GM15510 (cell line): ENCODE measurements around the gene FYN.

Source experiments
- POLR2A ChIP-seq: IDR thresholded peaks from 3 replicates; pipeline ENCODE4 v1.6.1; 2011; ENCODE audit warnings: borderline replicate concordance; ENCODE audit not compliant: insufficient read length; ENCODE audit errors: extremely low read depth

Gene FYN

DNA sequence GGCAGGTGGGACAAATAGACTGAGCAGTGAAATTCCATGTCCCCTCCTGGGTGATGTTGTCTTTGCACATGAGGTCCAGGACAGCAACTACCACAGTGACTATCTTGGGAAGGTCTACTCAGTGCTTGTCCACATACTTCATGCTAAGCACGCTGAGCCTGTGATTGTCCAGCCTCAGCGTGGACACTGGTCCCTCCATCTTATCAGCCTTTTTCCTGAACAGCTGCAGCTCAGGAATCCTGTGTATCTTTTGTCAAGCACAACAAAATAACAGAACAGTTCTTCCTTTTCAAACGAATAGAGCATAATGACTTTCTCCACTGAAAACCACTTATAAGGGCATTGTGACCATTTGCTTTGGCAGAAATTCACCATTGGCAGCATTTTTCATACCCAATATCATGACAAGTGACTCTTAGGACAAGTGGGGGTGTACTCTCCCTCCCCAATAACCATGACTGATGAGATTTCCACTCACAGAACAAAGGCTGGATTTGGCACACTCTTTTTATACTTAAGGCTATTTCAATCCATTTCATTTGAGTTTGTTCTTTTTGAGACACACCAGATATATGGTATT lies 90.3 kb downstream of the FYN start:
- no peak for TF ChIP-seq POLR2A

DNA sequence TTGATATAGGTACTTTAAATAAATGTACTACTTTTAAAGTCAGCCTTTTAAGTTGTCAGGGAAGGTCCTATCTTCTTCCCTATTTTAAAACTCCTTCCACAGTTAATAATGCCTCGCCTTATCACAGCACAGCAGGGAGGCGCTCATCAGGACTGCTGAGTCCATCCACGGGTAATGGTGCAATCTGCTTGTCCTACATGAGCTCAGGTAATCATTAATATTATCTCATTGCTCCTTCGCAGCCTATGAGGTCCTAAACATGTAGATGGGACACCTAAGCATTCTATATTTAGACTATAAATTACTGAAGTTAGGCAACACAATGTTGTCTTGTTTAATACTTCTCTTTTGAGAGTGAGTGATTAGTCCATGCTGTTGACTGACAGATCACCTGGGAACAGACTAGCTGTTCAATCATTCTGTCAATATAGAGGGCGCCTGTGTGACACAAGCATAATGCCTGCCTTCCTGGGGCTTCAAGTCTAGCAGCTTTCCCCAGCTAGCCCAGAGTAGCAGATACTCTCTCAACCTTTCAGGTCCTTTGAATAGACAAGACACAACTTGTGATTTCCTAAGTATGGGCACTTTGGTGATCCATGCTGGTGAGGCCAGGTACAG lies 91.0 kb downstream of the FYN start:
- TF ChIP-seq POLR2A, result no peak

DNA sequence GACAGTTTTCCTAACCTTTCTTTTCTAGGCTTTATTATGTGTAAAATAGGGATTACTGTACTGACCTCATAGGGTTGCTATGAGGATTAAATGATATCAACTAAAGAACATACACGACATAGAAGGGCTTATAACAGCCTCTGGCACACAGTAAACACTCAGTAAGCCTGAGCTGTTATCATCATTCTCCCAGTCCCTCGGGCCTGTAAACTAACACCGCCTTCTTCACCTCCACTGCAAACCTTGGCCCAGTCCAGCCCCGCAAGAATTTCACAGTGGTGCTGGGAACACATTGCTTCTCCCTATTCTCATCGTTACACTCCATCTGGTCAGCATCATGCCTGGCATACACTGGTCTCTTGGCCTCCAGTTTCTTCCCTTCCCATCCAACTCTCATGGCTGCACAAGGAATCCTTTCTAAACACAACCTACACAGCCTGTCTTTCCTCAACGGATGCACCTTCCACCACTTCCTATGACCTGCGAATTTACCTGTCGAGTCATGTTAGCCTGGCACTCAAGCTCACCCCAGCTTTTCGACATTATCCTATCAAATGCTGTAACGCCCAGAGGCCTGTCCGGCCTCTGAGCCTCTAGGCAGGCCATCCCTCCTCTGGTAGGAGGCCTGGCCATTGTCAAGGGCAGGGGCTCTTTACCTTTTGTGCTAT lies 92.1 kb downstream of the FYN start:
- no peak for TF ChIP-seq POLR2A

DNA sequence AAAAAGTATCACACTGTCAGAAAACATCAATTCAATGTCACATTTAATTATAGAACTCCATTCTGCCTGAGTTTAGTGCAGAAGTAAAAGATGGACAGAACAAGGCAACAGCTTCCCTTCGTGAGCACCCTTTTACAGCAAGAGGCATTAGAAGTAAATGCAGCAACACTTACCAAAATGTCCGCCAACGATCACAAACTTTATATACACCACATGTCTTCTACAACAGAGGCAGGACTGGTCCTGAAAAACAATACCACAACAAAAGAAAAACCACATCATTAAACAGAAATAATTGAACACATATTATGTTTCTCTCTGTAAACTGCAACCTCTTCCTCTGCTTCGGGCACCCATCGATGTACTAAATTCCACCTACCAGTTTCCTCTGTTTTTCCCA lies 92.9 kb downstream of the FYN start:
- TF ChIP-seq POLR2A, result no peak

DNA sequence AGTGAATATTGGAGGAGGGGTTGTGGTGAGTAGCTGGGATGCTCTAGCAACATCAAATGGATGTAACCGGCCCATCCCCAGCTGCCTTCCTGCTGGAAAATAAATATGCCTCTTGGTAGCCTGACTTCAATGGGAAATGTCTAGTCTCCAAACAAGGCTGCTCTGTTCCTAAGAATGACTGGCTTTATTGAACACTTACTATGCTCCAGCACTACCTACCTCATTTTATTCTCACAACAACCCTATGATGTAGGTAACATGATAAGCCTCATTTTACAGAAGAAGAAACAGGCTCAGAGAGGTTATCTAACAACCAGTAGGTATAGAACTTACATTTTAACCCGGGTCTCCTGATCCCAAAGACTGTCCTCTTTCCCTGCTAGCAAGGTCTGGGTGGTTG lies 93.6 kb downstream of the FYN start:
- TF ChIP-seq POLR2A, result no peak

DNA sequence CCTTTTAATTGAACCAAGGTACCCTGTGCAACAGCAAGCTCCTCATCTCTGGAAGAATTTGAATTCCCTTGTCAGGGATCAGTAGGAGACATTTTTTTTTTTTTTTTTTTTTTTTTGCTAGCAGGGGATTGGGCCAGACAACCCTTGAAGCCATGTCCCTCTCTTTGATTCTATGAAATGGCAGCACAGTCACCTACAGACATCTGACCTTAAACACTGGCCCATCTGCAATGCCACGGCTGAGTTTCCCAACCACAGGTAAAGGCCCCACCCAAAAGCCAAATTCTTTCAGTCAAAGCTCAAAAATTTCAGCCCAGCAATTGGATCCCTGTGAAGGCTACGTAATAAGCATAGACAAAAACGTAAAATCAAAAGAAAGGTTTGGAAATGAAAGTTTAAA lies 94.2 kb downstream of the FYN start:
- TF ChIP-seq POLR2A, result no peak

DNA sequence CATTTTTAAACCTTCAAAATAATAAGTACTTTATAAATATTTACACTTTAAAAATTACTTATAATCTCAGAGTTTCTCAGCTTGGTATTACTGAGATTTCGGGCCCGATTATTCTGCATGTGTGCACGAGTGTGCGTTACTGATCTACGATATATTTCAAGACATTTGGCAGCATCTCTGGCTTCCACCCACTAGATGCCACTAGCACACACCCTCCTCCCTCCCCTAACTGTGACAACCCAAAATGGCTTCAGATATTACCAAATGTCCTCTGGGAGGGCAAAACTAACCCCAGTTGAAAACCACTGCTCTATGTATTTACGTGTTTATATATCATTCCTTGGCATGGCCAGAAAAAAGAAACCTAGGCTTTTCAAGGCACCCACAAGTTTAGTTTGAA lies 95.9 kb downstream of the FYN start:
- TF ChIP-seq POLR2A, result no peak

DNA sequence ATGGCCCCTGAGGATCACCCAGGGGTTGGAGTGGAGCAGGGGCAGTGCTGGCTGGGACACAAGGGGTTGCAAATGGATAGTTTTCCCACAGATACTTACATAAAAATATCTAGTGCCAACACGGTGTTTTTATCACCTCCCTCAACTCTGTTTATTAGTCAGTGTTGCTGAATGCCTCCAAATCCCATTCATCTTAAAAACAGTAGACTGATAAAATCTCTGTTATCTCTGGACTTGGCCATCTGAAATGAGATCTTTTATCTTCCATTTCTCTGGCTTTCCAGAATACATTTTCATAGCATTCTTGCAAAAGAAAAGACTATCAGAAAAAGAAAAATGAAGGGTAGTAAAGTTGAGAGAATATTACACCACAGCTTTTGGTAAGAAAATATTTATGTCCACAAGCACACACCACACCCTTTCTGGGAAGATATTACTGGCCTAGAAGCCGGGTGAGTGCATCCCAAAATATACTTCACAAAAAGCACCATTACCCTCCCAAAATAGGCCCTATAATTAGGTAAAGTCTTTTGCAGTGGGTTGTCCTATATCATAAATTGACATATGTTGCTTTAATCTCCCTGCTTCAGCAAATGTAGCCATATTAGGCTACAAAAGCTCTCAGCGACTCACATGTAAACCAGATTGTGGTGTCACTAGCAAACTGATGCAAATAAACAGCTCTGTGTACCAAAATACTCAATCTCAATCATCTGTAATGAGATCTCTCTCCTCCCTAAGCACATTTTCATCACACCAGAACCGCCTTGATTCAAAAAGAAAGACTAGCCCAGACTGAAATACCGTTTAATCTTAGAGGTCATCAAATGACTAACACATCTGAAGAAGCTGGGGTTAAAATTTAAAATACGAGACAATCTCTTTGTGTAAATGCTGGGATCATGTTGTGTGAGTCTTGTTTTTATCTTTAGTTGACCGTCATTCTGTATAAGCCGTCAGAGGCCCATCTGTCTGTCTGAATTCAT lies 96.7 kb downstream of the FYN start:
- no peak for TF ChIP-seq POLR2A

DNA sequence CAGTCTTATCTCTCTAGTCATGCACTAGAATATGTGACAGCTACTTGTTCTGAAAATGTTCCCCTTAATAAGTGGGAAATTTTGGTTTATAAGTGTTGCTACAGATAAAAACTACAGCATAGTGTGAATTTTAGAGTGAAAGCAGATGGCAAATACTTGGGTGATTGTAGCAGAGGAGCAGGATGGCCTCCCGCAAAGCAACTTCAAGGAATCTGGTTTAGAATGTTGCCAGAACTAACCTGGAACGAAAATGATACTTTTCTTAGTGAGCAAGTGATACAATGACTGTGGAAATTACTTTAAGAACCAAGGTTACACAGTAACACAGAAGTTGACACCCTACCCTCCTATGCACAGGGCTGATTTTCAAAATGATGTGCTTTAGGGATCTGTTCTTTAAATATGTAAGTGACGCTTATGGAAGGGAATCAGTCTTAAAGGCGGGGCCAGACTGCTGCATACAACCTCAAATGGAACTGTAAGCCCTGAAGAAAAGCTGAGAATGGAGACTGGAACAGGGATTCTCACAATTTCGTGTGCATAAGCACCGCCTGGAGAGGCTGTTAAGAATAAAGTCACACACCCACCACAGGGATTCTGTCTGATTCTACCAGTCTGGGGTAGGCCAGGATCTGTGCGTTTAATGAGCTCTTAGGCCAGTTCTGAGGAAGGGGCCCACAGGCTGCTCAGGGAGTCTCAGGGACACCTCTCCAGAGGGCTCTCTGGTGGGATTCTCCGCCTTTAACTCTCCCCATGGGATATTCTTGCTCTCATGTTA lies 97.9 kb downstream of the FYN start:
- no peak for TF ChIP-seq POLR2A

DNA sequence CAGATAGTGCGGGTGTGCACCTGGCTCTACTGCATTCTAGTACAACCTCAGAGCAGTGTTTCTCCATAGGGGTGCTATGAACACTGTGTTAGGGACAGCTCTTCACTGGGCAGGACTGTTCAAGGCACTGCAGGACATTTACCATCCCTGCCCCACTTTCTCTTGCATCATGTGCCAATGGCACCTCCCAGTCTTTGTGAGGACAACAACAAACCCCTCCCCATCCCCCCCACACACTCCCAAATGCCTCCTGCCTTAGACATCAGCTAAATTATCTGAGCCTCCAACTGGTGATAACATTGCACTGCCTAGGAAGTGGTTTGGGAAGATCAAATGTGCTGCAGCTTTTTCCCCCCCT lies 98.9 kb downstream of the FYN start:
- no peak for TF ChIP-seq POLR2A

DNA sequence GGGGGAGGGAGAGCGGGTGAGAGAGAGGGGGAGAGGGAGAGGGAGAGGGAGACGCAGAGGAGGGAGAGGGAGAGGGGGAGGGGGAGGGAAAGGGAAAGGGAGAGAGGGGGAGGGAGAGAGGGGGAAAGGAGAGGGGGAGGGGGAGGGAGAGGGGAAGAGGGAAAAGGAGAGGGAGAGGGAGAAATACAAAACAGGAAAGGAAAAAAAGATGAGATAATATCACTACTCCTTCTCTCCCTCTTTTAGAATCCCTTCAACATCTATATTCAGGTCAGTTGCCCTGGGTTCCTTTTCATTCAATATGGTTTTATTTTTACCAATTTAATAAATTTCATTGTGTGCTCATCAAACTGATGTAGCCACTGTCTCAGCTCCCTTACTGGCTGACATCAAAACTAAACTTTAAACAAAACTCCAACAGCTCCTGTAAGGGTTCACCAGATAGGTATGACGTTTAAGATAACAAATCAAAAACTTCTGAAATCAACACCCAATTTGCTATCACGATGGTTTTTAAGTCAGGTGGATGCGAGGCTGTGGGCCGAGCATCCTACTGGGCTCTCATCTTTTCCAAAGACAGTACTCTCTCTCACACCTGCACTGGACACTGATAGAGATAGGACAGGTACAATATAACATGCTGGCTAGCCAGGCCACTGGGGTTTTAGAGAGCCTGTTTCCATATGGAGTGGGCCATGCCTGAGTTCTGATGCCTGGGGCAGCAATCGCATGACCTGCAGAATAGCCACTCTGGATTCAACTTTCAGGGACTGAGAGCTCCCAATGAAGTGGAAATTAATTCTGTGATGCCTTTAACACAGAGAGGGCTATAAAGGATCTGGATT lies 99.5 kb downstream of the FYN start:
- no peak for TF ChIP-seq POLR2A

DNA sequence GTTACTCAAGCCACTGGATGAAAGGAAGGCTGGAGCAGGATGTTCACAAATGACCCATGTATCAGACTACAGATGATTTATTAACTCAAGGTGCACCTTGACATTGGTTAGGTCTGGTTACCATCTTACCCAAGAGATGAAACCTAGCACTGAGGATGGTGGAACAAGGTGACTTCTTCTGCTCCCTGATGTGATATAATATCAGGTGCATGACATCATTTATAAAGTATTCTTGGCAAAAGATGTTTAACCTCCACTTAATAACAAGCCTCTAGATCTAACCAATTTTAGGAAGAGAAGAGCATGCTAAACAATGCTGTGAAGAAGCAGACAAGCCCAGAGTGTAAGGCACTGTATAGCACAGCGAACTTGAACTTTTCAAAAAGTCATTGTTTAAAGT lies 100.9 kb downstream of the FYN start:
- TF ChIP-seq POLR2A, result no peak

DNA sequence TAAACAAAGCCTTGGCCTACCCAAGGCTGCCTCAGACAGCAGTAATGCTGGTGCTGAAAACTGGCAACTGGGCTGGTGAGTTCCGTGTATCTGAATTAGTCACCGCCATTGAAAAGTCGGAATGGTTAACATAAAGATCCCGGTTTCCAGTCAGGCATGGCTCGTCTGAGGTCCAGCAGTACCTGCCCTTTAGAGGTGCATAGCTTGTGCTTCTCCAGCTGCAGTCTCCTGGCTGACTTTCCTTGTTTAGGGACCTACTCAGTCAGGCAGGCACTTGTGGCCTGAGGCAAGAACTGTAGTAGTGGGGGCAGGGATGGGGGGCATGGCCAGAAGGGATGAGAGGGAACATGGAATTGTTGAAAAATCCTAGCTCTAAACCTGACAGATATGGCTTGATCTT lies 101.6 kb downstream of the FYN start:
- TF ChIP-seq POLR2A, result no peak

DNA sequence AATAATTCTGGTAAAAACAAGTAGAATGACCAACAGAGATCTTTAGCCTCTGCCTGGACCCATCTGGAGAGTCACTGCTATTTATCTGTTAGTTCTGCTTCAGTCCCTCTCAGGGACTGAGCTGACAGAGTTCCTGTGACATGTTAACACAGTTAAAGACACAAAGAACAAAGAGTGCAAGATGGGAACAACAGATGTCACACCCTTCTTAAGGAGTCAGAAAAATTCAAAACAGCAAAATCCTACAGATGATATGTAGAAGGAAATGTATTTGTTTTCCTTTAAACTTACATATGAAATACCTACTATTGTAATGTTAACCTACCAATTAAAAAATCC lies 102.2 kb downstream of the FYN start:
- TF ChIP-seq POLR2A, result no peak
